PC-9 (cell line): ENCODE data around the gene C2CD3.

Experiments
- EZH2 ChIP-seq: fragments of 200-600 bp; sonication (generic); IDR thresholded peaks from 2 replicates; pipeline ENCODE4 v1.8.0; 2017; ENCODE audit warnings: antibody characterized with exemption, low read depth
- TF ChIP-seq, protein P1 (sequence below): fragments of 200-600 bp; sonication (generic); conservative IDR thresholded peaks from 2 replicates; pipeline ENCODE4 v1.6.1; 2017; ENCODE audit warnings: mixed run types, antibody characterized with exemption, mild to moderate bottlenecking, moderate library complexity

GRCh38 chr11:73998846-73999575 is 171.8 kb downstream of the C2CD3 start:
- no peak for TF ChIP-seq EZH2
- TF ChIP-seq, protein P1, sequence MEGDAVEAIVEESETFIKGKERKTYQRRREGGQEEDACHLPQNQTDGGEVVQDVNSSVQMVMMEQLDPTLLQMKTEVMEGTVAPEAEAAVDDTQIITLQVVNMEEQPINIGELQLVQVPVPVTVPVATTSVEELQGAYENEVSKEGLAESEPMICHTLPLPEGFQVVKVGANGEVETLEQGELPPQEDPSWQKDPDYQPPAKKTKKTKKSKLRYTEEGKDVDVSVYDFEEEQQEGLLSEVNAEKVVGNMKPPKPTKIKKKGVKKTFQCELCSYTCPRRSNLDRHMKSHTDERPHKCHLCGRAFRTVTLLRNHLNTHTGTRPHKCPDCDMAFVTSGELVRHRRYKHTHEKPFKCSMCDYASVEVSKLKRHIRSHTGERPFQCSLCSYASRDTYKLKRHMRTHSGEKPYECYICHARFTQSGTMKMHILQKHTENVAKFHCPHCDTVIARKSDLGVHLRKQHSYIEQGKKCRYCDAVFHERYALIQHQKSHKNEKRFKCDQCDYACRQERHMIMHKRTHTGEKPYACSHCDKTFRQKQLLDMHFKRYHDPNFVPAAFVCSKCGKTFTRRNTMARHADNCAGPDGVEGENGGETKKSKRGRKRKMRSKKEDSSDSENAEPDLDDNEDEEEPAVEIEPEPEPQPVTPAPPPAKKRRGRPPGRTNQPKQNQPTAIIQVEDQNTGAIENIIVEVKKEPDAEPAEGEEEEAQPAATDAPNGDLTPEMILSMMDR, result no peak
